ENCODE results near the gene DOK1.

DOK1 gene

GRCh38 chr2:74581463-74581862, 26.9 kb downstream of the DOK1 start:
- Histone ChIP-seq H4K20me1 (ENCODE audit: control insufficient read depth, insufficient read depth, low read depth, low read length) (no peaks in the 10 kb centered on the region), H3K27me3 (ENCODE audit: control insufficient read depth, low read length) (no peaks in the 10 kb centered on the region), H3K9me2 (replicated peaks; ENCODE audit: control insufficient read depth, low read length) (no peaks in the 10 kb centered on the region), H3K4me2 (ENCODE audit: low read length) (no peak overlapping the region), H3K4me1 (ENCODE audit: control insufficient read depth, low read length) (peaks cover 20% of the 10 kb centered on the region), H3K4me3 (ENCODE audit: low read length) (no peak overlapping the region), H3F3A (ENCODE audit: control insufficient read depth, insufficient read depth) (no peaks in the 10 kb centered on the region), H3K36me3 (ENCODE audit: control insufficient read depth, low read length) (no peaks in the 10 kb centered on the region), H3K27ac (ENCODE audit: low read depth, low read length) (no peak overlapping the region), H3K79me2 (ENCODE audit: control insufficient read depth, low read length) (no peaks in the 10 kb centered on the region), H3K9me3 (ENCODE audit: control insufficient read depth, insufficient read depth, low read length) (no peaks in the 10 kb centered on the region)
- no peak for TF ChIP-seq EZH2phosphoT487 (IDR thresholded peaks at IDR 0.05; ENCODE audit: borderline replicate concordance, low read length)
- no peak for TF ChIP-seq CTCF (IDR thresholded peaks at IDR 0.05; ENCODE audit: low read depth, low read length, poor library complexity, severe bottlenecking)

GRCh38 chr2:74582184-74582583, 27.7 kb downstream of the DOK1 start:
- H3K36me3 ChIP-seq (ENCODE audit: control insufficient read depth, low read length), result no peaks in the 10 kb centered on the region
- H3K4me3 ChIP-seq (ENCODE audit: low read length), result no peak overlapping the region
- no peak for TF ChIP-seq CTCF (IDR thresholded peaks at IDR 0.05; ENCODE audit: low read depth, low read length, poor library complexity, severe bottlenecking)
- no peak for TF ChIP-seq EZH2phosphoT487 (IDR thresholded peaks at IDR 0.05; ENCODE audit: borderline replicate concordance, low read length)
- no peaks in the 10 kb centered on the region for H3F3A ChIP-seq (ENCODE audit: control insufficient read depth, insufficient read depth)
- H3K4me1 ChIP-seq (ENCODE audit: control insufficient read depth, low read length), result peaks cover 15% of the 10 kb centered on the region
- H3K9me3 ChIP-seq (ENCODE audit: control insufficient read depth, insufficient read depth, low read length), result no peaks in the 10 kb centered on the region
- no peaks in the 10 kb centered on the region for H3K27me3 ChIP-seq (ENCODE audit: control insufficient read depth, low read length)
- no peaks in the 10 kb centered on the region for H3K79me2 ChIP-seq (ENCODE audit: control insufficient read depth, low read length)
- H3K4me2 ChIP-seq (ENCODE audit: low read length), result no peak overlapping the region
- no peak overlapping the region for H3K27ac ChIP-seq (ENCODE audit: low read depth, low read length)
- no peaks in the 10 kb centered on the region for H4K20me1 ChIP-seq (ENCODE audit: control insufficient read depth, insufficient read depth, low read depth, low read length)
- H3K9me2 ChIP-seq (replicated peaks; ENCODE audit: control insufficient read depth, low read length), result no peaks in the 10 kb centered on the region

GRCh38 chr2:74583504-74583903, 29.0 kb downstream of the DOK1 start:
- no peaks in the 10 kb centered on the region for H3K79me2 ChIP-seq (ENCODE audit: control insufficient read depth, low read length)
- no peaks in the 10 kb centered on the region for H3K9me3 ChIP-seq (ENCODE audit: control insufficient read depth, insufficient read depth, low read length)
- H3K9me2 ChIP-seq (replicated peaks; ENCODE audit: control insufficient read depth, low read length), result no peaks in the 10 kb centered on the region
- no peaks in the 10 kb centered on the region for H3K27me3 ChIP-seq (ENCODE audit: control insufficient read depth, low read length)
- no peaks in the 10 kb centered on the region for H3F3A ChIP-seq (ENCODE audit: control insufficient read depth, insufficient read depth)
- TF ChIP-seq EZH2phosphoT487 (IDR thresholded peaks at IDR 0.05; ENCODE audit: borderline replicate concordance, low read length) (no peak), CTCF (IDR thresholded peaks at IDR 0.05; ENCODE audit: low read depth, low read length, poor library complexity, severe bottlenecking) (no peak)
- no peaks in the 10 kb centered on the region for H3K36me3 ChIP-seq (ENCODE audit: control insufficient read depth, low read length)
- peaks cover 6% of the 10 kb centered on the region for H3K4me1 ChIP-seq (ENCODE audit: control insufficient read depth, low read length)
- H3K4me3 ChIP-seq (ENCODE audit: low read length), result no peak overlapping the region
- no peak overlapping the region for H3K27ac ChIP-seq (ENCODE audit: low read depth, low read length)
- no peaks in the 10 kb centered on the region for H4K20me1 ChIP-seq (ENCODE audit: control insufficient read depth, insufficient read depth, low read depth, low read length)
- H3K4me2 ChIP-seq (ENCODE audit: low read length), result no peak overlapping the region
